Stimulated activated CD8-positive, alpha-beta memory T cell treated with anti-CD3 and anti-CD28 coated beads, Interleukin-4, amount 100 ng/mL, for 1 hour (primary cell): Measurements from ENCODE around the gene DLL4.
A peak's percentile ranks its signal among the peaks of the same experiment; 100 is the strongest.
"Not testable (repeated sequence)": the region's sequence is repeated elsewhere in the genome, so short reads cannot be mapped to it uniquely, and the experiment has no call there.

Source experiments
- DNase-seq, 2 donors: peaks; one replicate each; pipeline ENCODE4 v3.0.0-alpha.2; 2020; ENCODE audit warnings: low read depth in 2 of 2, low spot score in 1 of 2

The DLL4 gene

DNA sequence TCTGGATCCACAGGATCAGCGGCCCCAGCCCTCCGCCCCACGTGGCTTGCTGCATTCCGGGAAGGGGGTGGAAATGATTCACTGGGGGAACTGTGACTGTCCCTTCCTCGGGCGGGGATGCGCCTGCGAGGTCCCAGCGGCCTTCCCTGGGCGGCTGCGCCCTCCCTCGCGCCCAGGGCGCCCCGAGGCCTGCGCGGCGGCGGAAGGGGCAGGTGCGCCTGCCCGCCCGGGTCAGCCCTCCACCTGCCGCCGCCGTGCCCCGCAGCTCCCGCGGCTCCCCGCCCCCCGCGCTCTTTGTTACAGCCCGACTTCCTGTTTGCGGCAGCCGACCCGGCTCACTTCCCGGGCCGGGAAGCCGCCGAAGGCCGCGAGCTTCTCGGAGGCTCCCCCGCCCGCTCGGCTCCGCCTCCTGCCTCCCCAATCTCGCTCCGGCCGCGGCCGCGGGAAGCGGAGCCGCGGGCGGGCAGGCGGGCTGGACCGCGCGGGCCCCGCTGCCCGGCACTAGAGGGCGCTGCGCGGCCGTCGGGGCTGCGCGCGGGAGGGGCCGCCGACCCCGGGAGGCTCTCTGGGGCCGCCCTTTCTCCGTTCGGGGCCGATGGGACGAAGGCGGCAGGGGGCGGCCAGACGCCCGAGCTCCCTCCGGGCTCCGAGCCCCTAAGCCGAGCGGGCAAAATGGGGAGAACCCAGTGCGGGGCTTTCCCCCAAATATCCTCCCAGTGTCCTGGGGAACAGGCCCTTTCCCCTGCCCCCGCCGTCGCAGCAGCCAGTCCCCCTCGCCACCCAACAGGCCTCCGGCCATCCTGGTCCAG, 12.6 kb downstream of the DLL4 start:
- DNase-seq = peak in 1 of 2 donors; percentile 32

DNA sequence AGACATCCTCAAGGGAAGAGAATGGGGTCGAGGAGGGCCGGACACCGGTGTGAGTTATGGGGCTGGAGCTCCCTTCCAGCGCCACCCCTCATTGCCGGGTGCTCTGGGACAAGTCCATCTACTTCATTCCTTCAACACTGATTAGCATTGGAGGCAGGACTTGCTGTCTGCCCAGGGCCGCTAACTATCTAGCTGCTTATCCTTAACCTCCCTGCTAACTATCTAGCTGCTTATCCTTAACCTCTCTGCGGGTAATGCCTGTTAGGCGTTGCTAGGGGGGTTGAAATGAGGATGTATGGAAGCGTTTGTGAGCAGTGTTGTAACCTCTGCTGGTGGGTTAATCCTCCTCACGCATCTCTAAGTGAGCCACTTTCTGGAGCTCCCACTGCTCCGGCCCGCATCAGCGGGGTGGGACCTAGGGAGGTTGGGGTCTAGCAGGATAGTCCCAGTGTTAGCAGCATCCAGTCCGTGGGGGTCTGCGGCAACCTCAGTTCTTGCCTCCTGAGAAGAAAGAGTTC, 13.3 kb downstream of the DLL4 start:
- DNase-seq = no peak

DNA sequence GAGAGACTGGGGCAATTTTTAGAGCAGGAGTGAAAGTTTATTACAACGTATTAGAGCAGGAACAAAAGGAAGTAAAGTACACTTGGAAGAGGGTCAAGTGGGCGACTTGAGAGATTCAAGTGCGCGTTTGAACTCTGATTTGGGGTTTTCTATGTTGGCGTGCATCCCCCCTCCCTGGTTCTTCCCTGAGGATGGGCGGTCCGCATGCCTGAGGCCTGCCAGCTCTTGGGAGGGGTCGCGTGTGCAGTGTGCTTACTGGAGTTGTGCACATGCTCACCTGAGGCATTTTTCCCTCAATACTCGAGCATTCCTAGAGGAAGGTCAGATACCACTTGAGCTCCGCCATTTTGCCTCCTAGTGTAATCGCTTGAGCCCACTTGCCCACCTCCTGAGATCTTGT, 13.7 kb downstream of the DLL4 start:
- no peak for DNase-seq

DNA sequence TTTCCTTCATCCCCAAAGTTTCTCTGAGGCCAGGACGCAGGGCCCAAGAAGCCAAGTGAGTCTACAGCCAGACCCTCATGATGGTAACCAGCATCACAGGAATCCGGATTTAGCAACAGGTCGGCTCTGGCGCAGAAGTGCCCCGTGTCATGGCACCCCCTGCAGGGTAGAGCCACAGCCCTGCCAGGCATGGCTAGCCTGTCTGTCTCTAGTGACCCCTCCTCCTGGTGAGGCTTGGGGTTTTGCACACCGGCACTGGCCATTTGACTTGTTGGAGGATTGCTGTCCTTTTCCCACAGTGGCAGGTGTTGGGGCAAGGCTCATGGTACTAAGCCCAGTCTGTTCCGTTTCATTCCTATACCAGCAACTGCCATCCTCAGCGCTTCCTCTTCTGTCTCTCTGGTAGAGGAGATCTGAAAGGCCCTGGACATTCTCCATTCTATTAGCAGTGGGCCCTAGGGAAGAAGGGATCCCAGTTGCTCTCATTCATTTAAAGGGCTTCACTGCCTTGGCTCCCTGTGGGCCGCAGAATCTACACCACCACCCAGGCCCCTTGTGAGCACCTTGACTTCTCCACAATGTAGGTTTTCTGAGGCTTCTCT, 14.7 kb downstream of the DLL4 start:
- no peak for DNase-seq

DNA sequence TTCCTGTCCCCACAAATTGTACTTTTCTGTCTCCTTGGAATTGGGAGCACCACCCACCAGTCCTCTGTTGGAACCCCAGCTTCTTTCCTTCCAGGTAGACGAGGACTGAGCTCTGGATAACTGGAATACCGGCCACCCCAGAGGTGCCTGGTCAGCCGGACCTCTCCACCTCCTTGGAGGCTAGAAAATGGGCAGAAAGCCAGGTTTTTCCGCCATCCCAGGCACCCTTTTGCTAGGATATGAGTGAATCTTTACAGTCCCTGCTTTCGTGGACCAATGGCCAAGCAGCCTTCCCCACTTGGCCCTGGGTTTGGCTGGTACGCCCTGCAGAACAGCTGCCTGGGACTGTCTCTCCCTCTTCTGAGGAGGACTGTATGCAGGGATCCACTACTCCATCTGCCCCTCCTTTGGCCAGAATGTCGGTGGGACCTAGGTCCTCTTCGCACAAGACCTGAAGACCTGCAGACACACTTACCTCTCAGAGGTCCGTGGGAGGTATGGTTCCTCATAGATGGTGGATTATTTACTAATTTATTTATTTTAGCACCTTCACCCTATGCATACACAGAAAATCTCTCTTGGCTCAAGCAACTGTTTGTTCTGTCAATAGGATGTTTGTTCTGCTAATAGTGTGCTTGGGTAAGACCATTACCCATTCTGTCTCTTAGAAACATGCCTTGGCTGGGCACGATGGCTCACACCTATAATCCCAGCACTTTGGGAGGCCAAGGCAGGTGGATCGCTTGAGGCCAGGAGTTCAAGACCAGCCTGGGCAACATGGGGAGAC, 15.6 kb downstream of the DLL4 start:
- DNase-seq = no peak

DNA sequence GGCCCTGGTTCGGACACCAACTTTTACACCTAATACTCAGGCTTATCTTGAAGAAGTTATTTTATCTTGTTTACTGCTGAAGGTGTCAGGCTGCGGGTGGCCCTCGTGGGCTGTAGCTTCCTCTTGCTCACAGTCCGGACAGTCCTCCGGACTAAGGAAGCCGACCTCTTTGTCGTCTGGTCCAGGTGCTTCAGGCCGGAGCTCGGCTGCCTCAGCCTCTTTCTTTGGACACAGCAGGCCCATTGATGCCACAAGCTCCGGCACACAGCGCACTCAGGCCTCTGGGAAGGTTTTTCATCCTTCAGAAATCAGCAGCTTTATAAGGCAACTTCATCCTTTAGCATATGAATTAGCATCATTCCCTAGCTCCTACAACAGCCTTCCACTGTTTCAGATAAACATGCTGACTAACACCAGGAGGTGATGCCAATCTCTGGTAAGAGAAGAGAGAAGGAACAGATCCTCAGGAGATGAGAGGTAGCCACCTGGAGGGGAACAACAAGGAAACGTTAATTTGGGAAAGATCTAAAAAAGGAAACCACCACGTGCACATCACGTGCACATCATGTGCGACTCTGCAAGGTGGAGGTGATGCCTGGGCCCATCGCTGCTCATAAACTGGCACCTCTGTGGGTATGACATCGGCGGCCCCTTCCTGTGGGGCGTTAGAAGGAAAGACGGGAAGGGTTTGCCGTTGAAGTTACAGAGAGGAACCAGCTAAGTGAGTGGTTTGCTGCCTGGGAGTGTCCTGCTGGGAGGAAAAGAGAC, 19.8 kb downstream of the DLL4 start:
- no peak for DNase-seq

DNA sequence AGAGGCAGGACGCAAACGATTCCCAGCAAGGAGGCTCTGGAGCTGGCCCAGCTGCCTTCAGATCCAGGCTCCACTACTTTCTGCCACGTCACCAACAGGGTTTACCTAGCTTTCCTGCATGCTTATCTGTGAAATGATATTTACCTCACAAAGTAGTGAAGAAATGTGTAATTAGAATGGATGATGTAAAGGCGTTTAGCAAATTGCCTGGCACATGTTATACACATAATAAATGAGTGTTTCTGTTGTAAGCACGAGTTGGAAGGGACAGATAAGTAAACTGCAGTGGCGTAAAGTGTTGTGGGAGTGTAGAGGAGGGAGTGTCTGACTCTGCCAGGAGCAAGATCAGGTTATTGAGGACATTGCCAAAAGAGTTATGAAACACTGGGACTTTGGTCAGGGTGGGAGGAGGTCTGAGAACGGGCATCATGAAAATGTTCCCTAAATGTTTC, 20.6 kb downstream of the DLL4 start:
- DNase-seq = no peak

DNA sequence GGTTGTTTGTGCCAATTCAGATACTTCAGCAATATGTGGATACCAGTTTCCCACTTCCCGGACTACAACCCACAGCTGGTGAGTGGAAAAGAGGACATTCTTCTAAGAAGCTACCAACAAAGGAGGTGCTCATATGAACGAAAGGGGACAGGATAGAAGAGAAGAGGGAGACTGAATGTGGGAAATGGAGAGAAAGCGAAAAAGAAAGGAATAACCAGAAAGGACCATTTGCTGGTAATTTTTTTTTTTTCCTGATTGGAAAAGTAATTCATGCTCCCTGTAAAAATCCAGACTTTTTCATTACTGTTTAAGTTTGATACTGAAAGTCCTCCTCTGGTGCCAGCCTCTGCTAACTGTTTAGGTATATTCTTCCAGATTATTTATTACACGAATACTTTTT, 22.6 kb downstream of the DLL4 start:
- no peak for DNase-seq

DNA sequence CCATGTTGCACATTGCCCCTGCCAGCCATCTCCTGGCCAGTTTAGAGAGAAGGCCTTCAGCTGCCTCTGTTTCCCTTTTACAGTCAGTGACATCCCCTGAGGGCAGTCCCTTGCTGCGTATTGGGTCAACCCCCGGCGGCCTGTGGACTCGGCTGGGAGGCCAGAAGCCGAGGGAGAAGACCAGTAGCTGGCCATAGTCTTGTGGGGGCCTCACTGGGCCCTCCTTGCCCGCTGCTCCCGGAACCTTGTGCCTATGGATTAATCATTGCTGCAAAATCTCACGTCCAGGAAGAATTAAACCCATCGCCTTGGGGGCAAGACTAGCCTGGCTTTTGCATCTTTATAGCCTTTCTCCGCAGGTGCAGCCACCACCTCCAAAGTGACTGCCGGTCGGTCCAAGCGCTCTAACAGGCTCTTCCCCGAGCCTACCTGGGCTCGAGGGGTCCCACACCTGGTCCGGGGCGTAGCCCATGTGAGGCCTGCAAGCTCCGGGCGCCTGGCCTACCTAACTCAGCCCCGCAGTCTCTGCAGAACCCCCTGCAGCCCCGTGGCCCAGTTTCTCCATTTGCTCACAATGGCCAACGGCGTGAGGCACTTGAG, 23.3 kb downstream of the DLL4 start:
- DNase-seq = no peak

DNA sequence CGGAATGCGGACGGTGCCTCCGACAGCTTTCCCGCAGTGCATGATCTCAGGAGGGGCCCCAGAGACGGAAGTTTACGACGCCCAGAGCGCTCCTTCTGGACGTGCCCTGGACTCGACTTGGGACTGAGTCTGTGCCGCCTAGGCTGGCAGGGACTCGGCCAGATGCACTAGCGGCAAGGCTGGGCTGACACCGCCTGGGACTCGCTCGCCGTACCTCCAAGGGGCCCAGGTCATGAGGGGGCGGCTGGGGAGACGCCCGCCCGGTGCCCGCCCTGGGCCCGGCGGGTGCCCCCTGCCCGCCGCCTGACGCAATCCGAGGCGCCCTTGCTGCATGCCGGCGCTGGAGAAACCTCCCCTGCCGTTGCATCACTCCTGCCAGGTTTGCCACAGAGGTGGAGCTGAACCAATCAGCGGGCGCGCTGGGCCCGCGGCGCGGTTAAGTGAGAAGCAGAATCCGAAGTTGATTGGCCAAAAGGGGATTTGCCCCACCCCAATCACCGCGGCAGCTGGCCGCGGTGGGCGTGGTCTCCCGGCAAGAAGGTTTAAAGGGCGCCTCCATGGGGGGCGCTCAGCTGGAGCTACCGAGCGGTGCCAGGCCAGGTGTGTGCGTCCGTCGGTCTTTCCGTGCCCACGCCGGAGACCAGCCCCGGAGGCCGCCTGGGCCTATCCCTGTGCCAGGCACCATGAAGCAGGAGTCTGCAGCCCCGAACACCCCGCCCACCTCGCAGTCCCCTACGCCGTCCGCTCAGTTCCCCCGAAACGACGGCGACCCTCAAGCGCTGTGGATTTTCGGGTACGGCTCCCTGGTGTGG, 24.0 kb downstream of the DLL4 start, which contains the start of gene CHAC1:
TSS of gene CHAC1 (plus strand) at position 571 of the 812 bp plus-strand sequence. CDS start at position 684, 113 bp downstream.
- DNase-seq = peak; percentile 82 to 85

DNA sequence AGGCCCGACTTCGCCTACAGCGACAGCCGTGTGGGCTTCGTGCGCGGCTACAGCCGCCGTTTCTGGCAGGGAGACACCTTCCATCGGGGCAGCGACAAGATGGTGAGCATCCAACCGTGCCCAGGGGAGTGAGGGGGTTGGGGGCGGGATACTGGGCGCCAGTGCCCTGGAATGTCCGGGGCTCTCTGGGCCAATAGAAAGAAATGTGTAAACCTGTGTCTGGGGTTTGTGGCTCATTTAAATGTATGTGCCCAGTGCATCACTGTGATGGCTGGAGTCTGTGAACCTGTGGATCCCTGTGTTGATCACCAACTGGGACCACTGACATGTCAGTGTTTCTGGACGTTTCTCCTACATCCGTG, 24.6 kb downstream of the DLL4 start:
- DNase-seq = no peak

DNA sequence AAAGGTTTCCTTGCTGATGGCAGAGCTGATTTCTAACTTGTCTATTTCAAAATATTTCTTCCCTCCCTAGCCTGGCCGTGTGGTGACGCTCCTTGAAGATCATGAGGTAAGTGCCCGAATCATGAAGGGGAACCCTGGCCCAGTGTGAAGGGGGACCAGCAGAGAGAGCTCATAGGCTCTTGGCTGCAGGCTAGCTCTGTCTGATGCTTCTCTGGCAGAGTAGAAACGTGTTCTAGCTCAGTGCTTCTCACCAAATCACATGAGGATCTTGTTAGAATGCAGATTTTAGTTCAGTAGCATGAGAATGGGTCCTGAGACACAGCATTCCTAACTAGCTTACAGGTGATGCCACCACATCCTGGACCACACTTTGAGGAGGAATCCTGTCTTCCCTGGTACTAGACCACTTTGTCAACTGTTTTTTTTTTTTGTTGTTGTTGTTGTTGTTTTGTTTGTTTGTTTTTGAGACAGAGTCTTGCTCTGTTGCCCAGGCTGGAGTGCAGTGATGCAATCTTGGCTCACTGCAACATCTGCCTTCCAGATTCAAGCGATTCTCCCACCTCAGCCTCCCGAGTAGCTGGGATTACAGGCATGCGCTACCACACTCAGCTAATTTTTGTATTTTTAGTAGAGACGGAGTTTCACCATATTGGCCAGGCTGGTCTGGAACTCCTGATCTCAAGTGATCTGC, 25.2 kb downstream of the DLL4 start:
- not testable (repeated sequence) for DNase-seq

DNA sequence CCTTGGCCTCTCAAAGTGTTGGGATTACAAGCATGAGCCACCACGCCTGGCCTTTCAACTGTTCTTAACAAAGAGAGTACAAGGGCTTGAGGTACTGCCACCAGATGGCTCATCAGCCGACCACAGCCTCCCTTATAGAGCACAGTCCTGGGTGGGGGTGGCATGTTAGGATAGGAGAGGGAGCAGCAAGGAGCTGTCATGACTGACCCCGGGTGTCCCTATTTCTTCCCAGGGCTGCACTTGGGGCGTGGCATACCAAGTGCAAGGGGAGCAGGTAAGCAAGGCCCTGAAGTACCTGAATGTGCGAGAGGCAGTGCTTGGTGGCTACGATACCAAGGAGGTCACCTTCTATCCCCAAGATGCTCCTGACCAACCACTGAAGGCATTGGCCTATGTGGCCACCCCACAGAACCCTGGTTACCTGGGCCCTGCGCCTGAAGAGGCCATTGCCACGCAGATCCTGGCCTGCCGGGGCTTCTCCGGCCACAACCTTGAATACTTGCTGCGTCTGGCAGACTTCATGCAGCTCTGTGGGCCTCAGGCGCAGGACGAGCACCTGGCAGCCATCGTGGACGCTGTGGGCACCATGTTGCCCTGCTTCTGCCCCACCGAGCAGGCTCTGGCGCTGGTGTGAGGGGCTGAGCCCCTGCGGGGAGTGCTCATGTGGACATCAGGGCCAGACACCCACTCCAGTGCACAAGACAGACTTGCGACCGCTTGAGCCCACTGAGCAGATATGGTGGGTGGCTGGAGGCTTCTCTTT, 26.2 kb downstream of the DLL4 start:
- no peak for DNase-seq

DNA sequence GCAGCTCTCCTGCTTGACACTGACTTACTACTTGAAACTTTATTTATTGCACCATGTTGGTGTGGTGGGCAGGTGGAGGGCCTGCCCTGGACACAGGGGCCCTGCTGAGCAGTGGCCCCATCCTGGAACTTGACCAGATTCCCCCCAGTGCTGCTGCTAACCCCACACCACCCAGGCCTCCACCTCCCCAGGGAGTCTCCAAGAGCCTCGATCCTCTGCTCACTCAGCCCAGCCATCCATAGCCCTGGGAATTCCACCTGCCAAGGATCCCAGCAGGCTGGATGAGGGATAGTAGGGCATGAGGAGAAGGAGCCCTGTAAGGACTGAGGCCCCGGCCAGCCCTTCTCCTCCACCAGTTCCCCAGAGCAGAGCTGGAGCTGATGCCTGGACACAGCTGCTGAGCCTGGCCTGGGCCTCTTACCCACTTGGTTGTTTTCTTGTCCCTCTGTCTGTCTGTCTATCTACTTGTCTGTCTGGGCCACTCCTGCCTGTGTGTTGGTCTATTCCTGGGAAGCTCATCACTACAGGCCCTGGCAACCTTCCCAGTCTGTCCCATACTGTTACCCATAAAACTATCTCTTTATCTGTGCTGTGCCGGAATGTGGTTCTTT, 26.9 kb downstream of the DLL4 start:
- DNase-seq = no peak

DNA sequence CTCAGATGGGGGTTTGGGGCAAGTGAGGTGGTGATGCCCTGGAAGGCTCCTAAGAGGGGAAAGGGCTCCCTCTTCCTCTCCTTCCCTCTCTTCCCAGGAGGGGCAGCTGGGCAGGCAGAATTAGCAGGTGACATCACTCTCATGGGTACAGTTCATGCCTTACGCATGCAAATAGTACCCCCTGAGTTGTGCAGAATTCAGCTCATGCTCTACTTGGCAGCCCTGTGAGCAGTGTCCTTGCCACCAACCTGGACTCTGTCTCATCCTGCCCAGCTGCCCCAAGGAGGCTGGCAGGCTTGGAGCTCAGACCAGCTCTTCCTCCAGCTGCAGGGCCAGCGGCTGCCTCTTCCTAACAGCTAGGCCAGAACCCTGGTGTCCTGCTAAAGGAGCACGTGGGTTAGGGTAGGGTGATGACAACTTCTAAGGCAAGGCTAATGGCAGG, 27.4 kb downstream of the DLL4 start:
- DNase-seq = no peak

DNA sequence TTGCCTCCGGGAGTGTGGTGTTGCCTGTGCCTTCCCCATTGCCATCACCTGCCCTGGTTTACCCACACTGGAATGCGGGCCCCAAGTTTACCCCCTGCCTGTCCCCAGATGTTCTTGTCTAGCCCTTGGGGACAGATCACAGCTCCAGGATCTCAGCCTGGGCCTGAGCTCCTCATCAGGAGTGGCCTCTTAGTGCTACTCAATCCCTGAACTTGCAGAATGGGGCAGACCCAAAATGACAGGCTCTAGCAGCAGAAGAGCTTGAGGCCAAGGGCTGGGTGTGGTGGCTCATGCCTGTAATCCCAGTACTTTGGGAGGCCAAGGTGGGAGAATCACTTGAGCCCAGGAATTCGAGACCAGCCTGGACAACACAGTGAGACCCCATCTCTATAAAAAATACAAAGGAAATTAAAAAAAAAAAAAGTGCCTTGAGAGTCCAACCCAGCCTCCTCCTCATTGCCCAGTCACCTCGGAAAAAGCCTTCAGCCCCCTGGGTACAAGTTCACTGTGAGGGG, 28.0 kb downstream of the DLL4 start:
- no peak for DNase-seq

DNA sequence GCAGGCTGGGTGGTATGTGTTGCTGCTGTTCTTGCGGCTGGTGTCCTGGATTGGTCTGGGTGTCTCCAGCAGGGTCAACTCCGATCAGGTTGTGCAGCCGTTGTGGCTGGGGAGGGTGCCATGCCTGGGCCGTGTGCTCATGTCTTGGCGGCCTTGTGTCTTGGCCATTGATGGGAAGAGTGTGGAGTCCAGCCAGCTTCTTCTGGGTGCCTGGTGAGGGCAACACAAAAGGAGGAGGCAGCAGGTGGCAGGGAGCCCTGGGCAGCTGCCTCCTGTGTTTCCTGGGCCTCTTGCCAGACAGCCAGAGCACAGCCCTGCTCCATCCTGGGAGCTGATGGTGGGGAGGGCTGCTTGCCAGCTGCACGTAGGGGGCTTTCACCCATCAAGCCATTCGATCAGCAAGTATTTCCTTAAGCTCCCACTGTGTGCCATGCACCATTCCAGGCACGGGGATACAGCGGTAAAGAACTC, 28.5 kb downstream of the DLL4 start:
- DNase-seq = no peak

DNA sequence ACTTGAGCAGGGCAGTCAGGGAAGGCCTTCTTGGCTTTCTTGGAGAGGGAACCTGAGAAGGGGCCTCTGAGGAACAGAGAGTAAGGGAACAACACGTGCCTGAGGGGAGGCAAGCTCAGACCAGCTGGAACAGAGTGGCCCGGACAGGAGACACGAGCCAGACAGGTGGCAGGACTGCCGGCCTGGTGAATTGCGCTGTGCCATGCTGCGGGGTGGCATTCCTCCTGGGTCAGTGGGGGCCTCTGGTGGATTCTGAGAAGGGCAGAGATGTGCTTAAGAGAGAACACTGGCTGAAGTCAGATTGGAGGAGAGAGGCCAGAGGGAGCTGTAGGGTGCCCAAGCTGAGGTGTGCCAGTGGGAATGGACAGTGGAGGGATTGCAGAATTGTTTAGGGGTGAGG, 29.0 kb downstream of the DLL4 start:
- DNase-seq = no peak
